GM18511 (cell line): Measurements from ENCODE around the gene SPPL2B.

Experiments used
- ATAC-seq: cut with Tn5 transposase; IDR thresholded peaks from one replicate; pipeline ENCODE4 v1.9.1; 2021; ENCODE audit warnings: mild to moderate bottlenecking, moderate library complexity; ENCODE audit not compliant: unreplicated experiment

The SPPL2B gene

GRCh38 chr19:2320939-2321338 lies 7.5 kb upstream of the SPPL2B start:
- no peak for ATAC-seq

- ATAC-seq = no peak
These were observed 6.8 kb upstream of the SPPL2B start for GRCh38 chr19:2321565-2322283.

- no peak for ATAC-seq
These were observed 4.8 kb upstream of the SPPL2B start for GRCh38 chr19:2323707-2324106.

- no peak for ATAC-seq
These were observed 4.1 kb upstream of the SPPL2B start for GRCh38 chr19:2324220-2324948.

- no peak for ATAC-seq
These were observed 3.0 kb upstream of the SPPL2B start for GRCh38 chr19:2325281-2326046.

GRCh38 chr19:2326699-2327360 lies 1.7 kb upstream of the SPPL2B start:
- ATAC-seq = no peak

- no peak for ATAC-seq
These were observed 597 bp upstream of the SPPL2B start for GRCh38 chr19:2327773-2328400.

GRCh38 chr19:2329149-2329478 lies 630 bp downstream of the SPPL2B start:
- no peak for ATAC-seq

GRCh38 chr19:2329501-2329916 lies 1.0 kb downstream of the SPPL2B start:
- ATAC-seq = no peak

GRCh38 chr19:2330255-2330631 lies 1.8 kb downstream of the SPPL2B start:
- ATAC-seq = no peak

- ATAC-seq = no peak
These were observed 2.3 kb downstream of the SPPL2B start for GRCh38 chr19:2330632-2331284.

GRCh38 chr19:2331601-2332246 lies 3.2 kb downstream of the SPPL2B start:
- no peak for ATAC-seq

GRCh38 chr19:2332341-2333026 lies 4.0 kb downstream of the SPPL2B start:
- ATAC-seq = no peak

GRCh38 chr19:2333027-2333806 lies 4.7 kb downstream of the SPPL2B start:
- no peak for ATAC-seq

GRCh38 chr19:2333807-2334211 lies 5.3 kb downstream of the SPPL2B start:
- ATAC-seq = no peak

GRCh38 chr19:2334426-2334825 lies 5.9 kb downstream of the SPPL2B start:
- no peak for ATAC-seq

- no peak for ATAC-seq
These were observed 6.7 kb downstream of the SPPL2B start for GRCh38 chr19:2334986-2335846.

GRCh38 chr19:2335848-2336247 lies 7.4 kb downstream of the SPPL2B start:
- no peak for ATAC-seq
